Measurements from ENCODE around the gene FTO.

FTO gene

GRCh38 chr16:54118846-54119245 lies 414.9 kb downstream of the FTO start:
- in situ Hi-C loops (cut with HindIII; ENCODE audit: low pct_unique_long_range_greater_than_20kb, low sequenced_read_pairs): no loop called here
- DNase-seq (ENCODE audit: low read depth in 1 of 2, low spot score in 1 of 2): no peak
- no peak for TF ChIP-seq JUND (IDR thresholded peaks at IDR 0.05; ENCODE audit: low read depth)

GRCh38 chr16:54120846-54121480 lies 417.0 kb downstream of the FTO start:
- in situ Hi-C loops (cut with HindIII; ENCODE audit: low pct_unique_long_range_greater_than_20kb, low sequenced_read_pairs): no loop called here
- DNase-seq (ENCODE audit: low read depth in 1 of 2, low spot score in 1 of 2): no peak
- TF ChIP-seq JUND (IDR thresholded peaks at IDR 0.05; ENCODE audit: low read depth): no peak

- DNase-seq (ENCODE audit: low read depth in 1 of 2, low spot score in 1 of 2): no peak
- TF ChIP-seq JUND (IDR thresholded peaks at IDR 0.05; ENCODE audit: low read depth): no peak
- in situ Hi-C loops (cut with HindIII; ENCODE audit: low pct_unique_long_range_greater_than_20kb, low sequenced_read_pairs): no loop called here
These were observed 417.8 kb downstream of the FTO start for GRCh38 chr16:54121539-54122295.

GRCh38 chr16:54123766-54124165 lies 419.8 kb downstream of the FTO start:
- no peak for DNase-seq (ENCODE audit: low read depth in 1 of 2, low spot score in 1 of 2)
- in situ Hi-C loops (cut with HindIII; ENCODE audit: low pct_unique_long_range_greater_than_20kb, low sequenced_read_pairs): no loop called here
- no peak for TF ChIP-seq JUND (IDR thresholded peaks at IDR 0.05; ENCODE audit: low read depth)

- TF ChIP-seq JUND (IDR thresholded peaks at IDR 0.05; ENCODE audit: low read depth): no peak
- in situ Hi-C loops (cut with HindIII; ENCODE audit: low pct_unique_long_range_greater_than_20kb, low sequenced_read_pairs): no loop called here
- no peak for DNase-seq (ENCODE audit: low read depth in 1 of 2, low spot score in 1 of 2)
These were observed 422.0 kb downstream of the FTO start for GRCh38 chr16:54125751-54126655.

GRCh38 chr16:54126907-54127306 lies 423.0 kb downstream of the FTO start:
- no peak for TF ChIP-seq JUND (IDR thresholded peaks at IDR 0.05; ENCODE audit: low read depth)
- no peak for DNase-seq (ENCODE audit: low read depth in 1 of 2, low spot score in 1 of 2)
- in situ Hi-C loops (cut with HindIII; ENCODE audit: low pct_unique_long_range_greater_than_20kb, low sequenced_read_pairs): no loop called here

- DNase-seq (ENCODE audit: low read depth in 1 of 2, low spot score in 1 of 2): no peak
- in situ Hi-C loops (cut with HindIII; ENCODE audit: low pct_unique_long_range_greater_than_20kb, low sequenced_read_pairs): no loop called here
- no peak for TF ChIP-seq JUND (IDR thresholded peaks at IDR 0.05; ENCODE audit: low read depth)
These were observed 424.8 kb downstream of the FTO start for GRCh38 chr16:54128629-54129234.

- in situ Hi-C loops (cut with HindIII; ENCODE audit: low pct_unique_long_range_greater_than_20kb, low sequenced_read_pairs): no loop called here
- no peak for DNase-seq (ENCODE audit: low read depth in 1 of 2, low spot score in 1 of 2)
- TF ChIP-seq JUND (IDR thresholded peaks at IDR 0.05; ENCODE audit: low read depth): no peak
These were observed 425.9 kb downstream of the FTO start for GRCh38 chr16:54129810-54130209.

- no peak for DNase-seq (ENCODE audit: low read depth in 1 of 2, low spot score in 1 of 2)
- in situ Hi-C loops (cut with HindIII; ENCODE audit: low pct_unique_long_range_greater_than_20kb, low sequenced_read_pairs): no loop called here
- TF ChIP-seq JUND (IDR thresholded peaks at IDR 0.05; ENCODE audit: low read depth): no peak
These were observed 431.7 kb downstream of the FTO start for GRCh38 chr16:54135361-54136275.

- TF ChIP-seq JUND (IDR thresholded peaks at IDR 0.05; ENCODE audit: low read depth): no peak
- no peak for DNase-seq (ENCODE audit: low read depth in 1 of 2, low spot score in 1 of 2)
- in situ Hi-C loops (cut with HindIII; ENCODE audit: low pct_unique_long_range_greater_than_20kb, low sequenced_read_pairs): no loop called here
These were observed 432.3 kb downstream of the FTO start for GRCh38 chr16:54136276-54136625.

GRCh38 chr16:54140057-54140787 lies 436.3 kb downstream of the FTO start:
- in situ Hi-C loops (cut with HindIII; ENCODE audit: low pct_unique_long_range_greater_than_20kb, low sequenced_read_pairs): no loop called here
- TF ChIP-seq JUND (IDR thresholded peaks at IDR 0.05; ENCODE audit: low read depth): no peak
- no peak for DNase-seq (ENCODE audit: low read depth in 1 of 2, low spot score in 1 of 2)

Data from T47D (cell line).